ENCODE measurements around the gene ZNF415.

Gene ZNF415

GRCh38 chr19:53076984-53077383 is 55.7 kb downstream of the ZNF415 start:
- H3K27ac ChIP-seq, result no peak overlapping the region
- TF ChIP-seq CTCF (IDR thresholded peaks at IDR 0.05) (peak; percentile 30; the same call in 1 of the 2 replicates), ZFX (IDR thresholded peaks at IDR 0.05; ENCODE audit: borderline replicate concordance) (no peak)

GRCh38 chr19:53068834-53069233 is 63.9 kb downstream of the ZNF415 start:
- H3K27ac ChIP-seq, result no peak overlapping the region
- TF ChIP-seq ZFX (IDR thresholded peaks at IDR 0.05; ENCODE audit: borderline replicate concordance) (no peak), CTCF (IDR thresholded peaks at IDR 0.05) (no peak)

GRCh38 chr19:53068199-53068598 is 64.5 kb downstream of the ZNF415 start:
- H3K27ac ChIP-seq, result no peak overlapping the region
- no peak for TF ChIP-seq CTCF (IDR thresholded peaks at IDR 0.05)

- TF ChIP-seq CTCF (IDR thresholded peaks at IDR 0.05) (no peak), ZFX (IDR thresholded peaks at IDR 0.05; ENCODE audit: borderline replicate concordance) (no peak)
- peak overlapping the region; percentile 61 for H3K27ac ChIP-seq
These were observed 74.7 kb downstream of the ZNF415 start for GRCh38 chr19:53057904-53058580.
